Lower lobe of right lung (tissue), 2 donors: ENCODE data around the gene DDX4. TPM values are rescaled to one million over a fixed set of nuclear protein-coding genes. Genes with fewer than 3 reads are reported as not detected.

ENCODE experiments used
- ATAC-seq, 2 donors: fragments of 200-7000 bp; cut with Tn5 transposase; one replicate each; pipeline ENCODE4 v1.9.1; 2020 to 2022; ENCODE audit warnings: mild to moderate bottlenecking in 2 of 2, moderate library complexity in 2 of 2
- DNase-seq: peaks from one replicate; pipeline ENCODE4 v3.0.0-alpha.2; 2020
- H3K27ac ChIP-seq: fragments of 200-600 bp; one replicate; pipeline ENCODE4 v1.8.0; 2022
- H3K27me3 ChIP-seq: fragments of 200-600 bp; one replicate; pipeline ENCODE4 v1.8.0; 2022; ENCODE audit warnings: low read depth
- H3K36me3 ChIP-seq: fragments of 200-600 bp; one replicate; pipeline ENCODE4 v1.8.0; 2022; ENCODE audit warnings: mild to moderate bottlenecking
- H3K4me1 ChIP-seq: fragments of 200-600 bp; one replicate; pipeline ENCODE4 v1.8.0; 2022
- H3K4me3 ChIP-seq: fragments of 200-600 bp; one replicate; pipeline ENCODE4 v1.8.0; 2022; ENCODE audit warnings: mild to moderate bottlenecking
- H3K9me3 ChIP-seq: fragments of 200-600 bp; one replicate; pipeline ENCODE4 v1.8.0; 2022
- intact Hi-C: fragments of 100-400 bp; cut with DNase I; formaldehyde crosslinking; loops from one replicate; pipeline ENCODE4 v1.11.0; 2022
- total RNA-seq: library from RNA; stranded (reverse); fragmentation: NEBNext Ultra II Directional; extraction: Animal tissue kit (Norgen Biotek cat#: 25700); gene quantifications from one replicate; pipeline ENCODE4 v1.2.1, GENCODE V29; 2021
- TF ChIP-seq, protein P1 (sequence below): fragments of 200-600 bp; IDR thresholded peaks from one replicate; pipeline ENCODE4 v1.8.0; 2022; ENCODE audit warnings: antibody characterized with exemption, mild to moderate bottlenecking
- donor health status: DM: no; HTN: yes; CAD: no; lungs with severe emphysema.

The DDX4 gene
- total RNA-seq, 1 donor from 2014 or later, result not detected

DNA sequence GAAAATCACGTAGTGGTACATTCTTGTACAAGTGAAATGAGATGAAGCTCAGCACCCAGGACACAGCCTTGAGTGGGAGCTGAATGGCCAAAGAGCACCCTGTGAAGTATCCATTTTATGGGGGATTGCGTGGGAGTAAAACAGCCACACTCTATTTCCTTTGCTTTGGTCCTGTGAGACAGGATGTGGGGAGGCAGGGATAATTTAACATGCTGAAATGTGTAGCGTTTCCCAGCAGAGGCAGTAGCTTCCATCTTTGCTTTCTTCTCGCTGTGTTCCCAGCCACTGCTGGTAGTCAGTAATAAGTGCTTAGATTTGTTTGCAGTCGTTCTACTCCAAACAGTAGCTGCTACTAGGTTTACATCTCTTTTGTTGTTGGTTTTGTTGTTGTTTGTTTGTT, 117.6 kb downstream of the DDX4 start:
- TF ChIP-seq, protein P1, sequence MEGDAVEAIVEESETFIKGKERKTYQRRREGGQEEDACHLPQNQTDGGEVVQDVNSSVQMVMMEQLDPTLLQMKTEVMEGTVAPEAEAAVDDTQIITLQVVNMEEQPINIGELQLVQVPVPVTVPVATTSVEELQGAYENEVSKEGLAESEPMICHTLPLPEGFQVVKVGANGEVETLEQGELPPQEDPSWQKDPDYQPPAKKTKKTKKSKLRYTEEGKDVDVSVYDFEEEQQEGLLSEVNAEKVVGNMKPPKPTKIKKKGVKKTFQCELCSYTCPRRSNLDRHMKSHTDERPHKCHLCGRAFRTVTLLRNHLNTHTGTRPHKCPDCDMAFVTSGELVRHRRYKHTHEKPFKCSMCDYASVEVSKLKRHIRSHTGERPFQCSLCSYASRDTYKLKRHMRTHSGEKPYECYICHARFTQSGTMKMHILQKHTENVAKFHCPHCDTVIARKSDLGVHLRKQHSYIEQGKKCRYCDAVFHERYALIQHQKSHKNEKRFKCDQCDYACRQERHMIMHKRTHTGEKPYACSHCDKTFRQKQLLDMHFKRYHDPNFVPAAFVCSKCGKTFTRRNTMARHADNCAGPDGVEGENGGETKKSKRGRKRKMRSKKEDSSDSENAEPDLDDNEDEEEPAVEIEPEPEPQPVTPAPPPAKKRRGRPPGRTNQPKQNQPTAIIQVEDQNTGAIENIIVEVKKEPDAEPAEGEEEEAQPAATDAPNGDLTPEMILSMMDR, result no peak
- no peak for DNase-seq
- Histone ChIP-seq H3K36me3 (no peaks in the 10 kb centered on the region), H3K4me3 (no peak overlapping the region), H3K27me3 (no peaks in the 10 kb centered on the region), H3K27ac (no peak overlapping the region), H3K9me3 (no peaks in the 10 kb centered on the region), H3K4me1 (peaks cover 11% of the 10 kb centered on the region)
- intact Hi-C loops, result no loop called here
- no peak for ATAC-seq

DNA sequence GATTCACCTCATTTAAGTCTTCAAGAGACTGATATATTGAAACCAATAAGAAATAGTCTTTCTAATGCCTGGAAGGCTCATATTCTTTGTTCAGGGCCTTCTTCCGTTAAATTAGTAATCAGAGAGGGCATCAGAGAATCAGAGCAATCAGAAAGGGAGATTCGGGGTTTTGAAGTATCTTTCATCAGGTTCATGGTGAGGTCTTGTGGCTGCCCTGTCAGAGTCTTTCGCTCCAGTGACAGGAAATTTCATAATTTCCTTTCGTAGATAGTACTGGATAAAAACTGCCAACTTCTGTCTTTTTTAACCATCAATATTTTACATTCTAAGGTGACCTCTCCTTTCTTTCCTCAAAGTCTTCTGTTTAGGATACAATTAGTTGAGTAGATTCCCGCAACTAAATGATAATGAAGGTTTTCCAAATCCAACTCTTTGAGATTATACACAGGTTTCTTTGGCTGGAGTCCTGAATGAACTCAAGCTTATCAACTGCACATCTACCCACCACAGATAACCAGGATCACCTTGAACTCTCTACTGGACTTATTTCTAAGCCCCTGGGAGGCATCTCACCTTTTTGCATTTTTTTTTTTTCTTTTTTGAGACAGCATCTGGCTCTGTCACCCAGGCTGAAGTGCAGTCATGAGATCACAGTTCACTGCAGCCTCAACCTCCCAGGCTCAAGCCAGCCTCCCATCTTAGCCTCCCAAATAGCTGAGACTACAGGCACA, 118.8 kb downstream of the DDX4 start:
- Histone ChIP-seq H3K4me3 (no peak overlapping the region), H3K9me3 (no peaks in the 10 kb centered on the region), H3K4me1 (peaks cover 11% of the 10 kb centered on the region), H3K27me3 (no peaks in the 10 kb centered on the region), H3K27ac (no peak overlapping the region), H3K36me3 (no peaks in the 10 kb centered on the region)
- TF ChIP-seq, protein P1, result no peak
- DNase-seq (no peak), ATAC-seq (peak in 1 of 2 donors; percentile 49)
- intact Hi-C loops, result no loop called here

DNA sequence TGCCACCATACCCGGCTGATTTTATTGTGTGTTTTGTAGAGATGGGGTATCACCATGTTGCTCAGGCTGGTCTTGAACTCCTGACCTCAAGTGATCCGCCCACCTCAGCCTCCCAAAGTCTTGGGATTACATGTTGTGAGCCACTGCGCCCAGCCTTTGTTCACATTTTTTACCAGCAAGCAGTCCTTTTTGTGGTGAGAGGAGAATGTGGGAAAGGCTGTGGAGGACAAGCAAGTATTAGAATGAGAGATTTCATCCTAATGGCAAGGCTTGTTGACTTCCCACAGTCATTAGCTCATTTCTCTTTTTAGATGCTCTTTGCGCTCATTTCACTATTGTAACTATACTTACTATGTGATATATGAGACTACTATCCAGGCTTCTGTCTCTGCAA, 119.4 kb downstream of the DDX4 start:
- Histone ChIP-seq H3K9me3 (no peaks in the 10 kb centered on the region), H3K27ac (no peak overlapping the region), H3K36me3 (no peaks in the 10 kb centered on the region), H3K4me1 (peaks cover 11% of the 10 kb centered on the region), H3K4me3 (no peak overlapping the region), H3K27me3 (no peaks in the 10 kb centered on the region)
- no peak for ATAC-seq
- intact Hi-C loops, result no loop called here
- DNase-seq, result no peak
- TF ChIP-seq, protein P1, result no peak

- no peak overlapping the region for H3K27ac ChIP-seq
- no peaks in the 10 kb centered on the region for H3K36me3 ChIP-seq
- H3K9me3 ChIP-seq, result no peaks in the 10 kb centered on the region
- no peaks in the 10 kb centered on the region for H3K27me3 ChIP-seq
- ATAC-seq, result no peak
- intact Hi-C loops, result no loop called here
- no peak for DNase-seq
- H3K4me1 ChIP-seq, result peaks cover 11% of the 10 kb centered on the region
- no peak overlapping the region for H3K4me3 ChIP-seq
- TF ChIP-seq, protein P1, result no peak
Observed at GRCh38 chr5:55858104-55858503, 120.2 kb downstream of the DDX4 start.

DNA sequence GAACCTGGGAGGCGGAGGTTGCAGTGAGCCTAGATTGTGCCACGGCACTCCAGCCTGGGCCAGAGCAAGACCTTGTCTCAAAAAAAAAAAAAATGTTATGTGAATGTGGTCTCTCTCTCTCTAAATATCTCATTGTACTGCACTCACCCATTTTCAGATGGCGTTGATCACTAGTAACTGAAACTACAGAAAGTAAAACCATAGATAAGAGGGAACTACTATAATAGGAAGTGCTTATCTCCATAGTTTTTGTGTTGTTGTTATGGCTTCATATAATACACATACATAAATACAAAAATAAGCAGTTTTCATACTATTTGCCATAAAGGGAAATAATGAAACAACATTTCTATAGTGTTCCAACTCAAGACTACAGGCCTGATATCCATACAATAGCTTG, 122.4 kb downstream of the DDX4 start:
- Histone ChIP-seq H3K4me3 (no peak overlapping the region), H3K9me3 (no peaks in the 10 kb centered on the region), H3K4me1 (peaks cover 11% of the 10 kb centered on the region), H3K27me3 (no peaks in the 10 kb centered on the region), H3K36me3 (no peaks in the 10 kb centered on the region), H3K27ac (no peak overlapping the region)
- intact Hi-C loops, result no loop called here
- peak in 1 of 2 donors; percentile 54 for ATAC-seq
- TF ChIP-seq, protein P1, result no peak
- no peak for DNase-seq
